Activated CD8-positive, alpha-beta T cell treated with anti-CD3 and anti-CD28 coated beads for 36 hours (primary cell): ENCODE results near the gene SLC2A13. TPM values are rescaled to one million over a fixed set of nuclear protein-coding genes. Genes with fewer than 3 reads are reported as not detected.

ENCODE experiments used
- ATAC-seq: fragments of 200-7000 bp; cut with Tn5 transposase; one replicate; pipeline ENCODE4 v1.10.0; 2021; ENCODE audit warnings: mild to moderate bottlenecking, moderate library complexity
- CTCF ChIA-PET: fragments of 350-600 bp; sonication (Branson Sonifier 250); formaldehyde crosslinking; loops from one replicate; lab custom pipeline; 2021; ENCODE audit warnings: antibody characterized with exemption; lab: Charles Lee
- POLR2A ChIA-PET: fragments of 350-600 bp; sonication (Branson Sonifier 250); formaldehyde crosslinking; loops from one replicate; lab custom pipeline; 2021; ENCODE audit warnings: antibody characterized with exemption; lab: Charles Lee
- DNase-seq: peaks from one replicate; pipeline ENCODE4 v3.0.0-alpha.2; 2020
- H3K27ac Mint-ChIP-seq: one replicate; pipeline ENCODE4 v1.8.0; 2021; ENCODE audit warnings: mild to moderate bottlenecking, mixed read lengths
- H3K27me3 Mint-ChIP-seq: one replicate; pipeline ENCODE4 v1.8.0; 2021; ENCODE audit warnings: mixed read lengths
- H3K36me3 Mint-ChIP-seq: one replicate; pipeline ENCODE4 v1.8.0; 2021; ENCODE audit warnings: low read depth, mixed read lengths
- H3K4me1 Mint-ChIP-seq: one replicate; pipeline ENCODE4 v1.8.0; 2021; ENCODE audit warnings: low read depth, mixed read lengths
- H3K4me3 Mint-ChIP-seq: one replicate; pipeline ENCODE4 v1.8.0; 2021; ENCODE audit warnings: mild to moderate bottlenecking, moderate library complexity, mixed read lengths
- H3K9me3 Mint-ChIP-seq: one replicate; pipeline ENCODE4 v1.8.0; 2021; ENCODE audit warnings: mixed read lengths
- intact Hi-C: fragments of 100-400 bp; cut with micrococcal nuclease; formaldehyde crosslinking; loops from one replicate; pipeline ENCODE4 v1.10.0; 2022
- total RNA-seq, 2 experiments: library from RNA; stranded (reverse); gene quantifications; one replicate each; pipeline ENCODE4 v1.2.3, GENCODE V29; 2021
- TF ChIP-seq, protein P1 (sequence below): fragments of 200-600 bp; IDR thresholded peaks from one replicate; pipeline ENCODE4 v1.8.0; 2022; ENCODE audit warnings: antibody characterized with exemption, mild to moderate bottlenecking

SLC2A13 gene
- total RNA-seq, 2 experiments from 2014 or later = 9.0 to 9.3 TPM

DNA sequence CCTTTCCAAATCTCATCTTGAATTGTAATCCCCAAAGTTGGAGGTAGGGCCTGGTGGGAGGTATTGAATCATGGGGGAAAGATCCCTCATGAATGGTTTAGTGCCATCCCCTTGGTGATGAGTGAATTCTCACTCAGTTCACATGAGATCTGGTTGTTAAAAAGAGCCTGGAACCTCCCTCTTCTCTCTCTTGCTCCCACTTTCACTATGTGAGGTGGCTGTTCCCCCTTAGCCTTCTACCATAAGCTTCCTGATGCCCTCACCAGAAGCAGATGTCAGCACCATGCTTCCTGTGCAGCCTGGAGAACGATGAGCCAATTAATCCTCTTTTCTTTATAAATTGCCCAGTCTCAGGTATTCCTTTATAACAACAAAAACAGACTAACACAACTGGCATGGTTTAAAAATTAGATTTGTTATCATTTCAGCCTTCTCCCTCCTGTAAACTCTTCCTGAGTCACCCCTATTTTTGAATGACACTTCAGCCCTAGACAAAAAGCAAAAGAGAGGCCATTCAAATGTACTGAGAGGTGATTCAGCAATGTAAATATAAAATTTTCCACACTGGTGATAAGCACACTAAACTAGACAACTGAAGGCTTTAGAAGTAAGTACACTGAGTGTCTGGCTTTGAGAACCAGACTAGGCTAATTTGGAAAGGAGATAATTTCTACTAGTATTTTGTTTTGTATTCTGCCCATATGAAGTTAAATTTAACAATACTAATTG, 274.1 kb downstream of the SLC2A13 start:
- no peaks in the 10 kb centered on the region for H3K27me3 Mint-ChIP-seq
- intact Hi-C loops = no loop called here
- no peak overlapping the region for H3K27ac Mint-ChIP-seq
- no peak for DNase-seq
- no peak for ATAC-seq
- H3K4me1 Mint-ChIP-seq = no peaks in the 10 kb centered on the region
- TF ChIP-seq, protein P1, sequence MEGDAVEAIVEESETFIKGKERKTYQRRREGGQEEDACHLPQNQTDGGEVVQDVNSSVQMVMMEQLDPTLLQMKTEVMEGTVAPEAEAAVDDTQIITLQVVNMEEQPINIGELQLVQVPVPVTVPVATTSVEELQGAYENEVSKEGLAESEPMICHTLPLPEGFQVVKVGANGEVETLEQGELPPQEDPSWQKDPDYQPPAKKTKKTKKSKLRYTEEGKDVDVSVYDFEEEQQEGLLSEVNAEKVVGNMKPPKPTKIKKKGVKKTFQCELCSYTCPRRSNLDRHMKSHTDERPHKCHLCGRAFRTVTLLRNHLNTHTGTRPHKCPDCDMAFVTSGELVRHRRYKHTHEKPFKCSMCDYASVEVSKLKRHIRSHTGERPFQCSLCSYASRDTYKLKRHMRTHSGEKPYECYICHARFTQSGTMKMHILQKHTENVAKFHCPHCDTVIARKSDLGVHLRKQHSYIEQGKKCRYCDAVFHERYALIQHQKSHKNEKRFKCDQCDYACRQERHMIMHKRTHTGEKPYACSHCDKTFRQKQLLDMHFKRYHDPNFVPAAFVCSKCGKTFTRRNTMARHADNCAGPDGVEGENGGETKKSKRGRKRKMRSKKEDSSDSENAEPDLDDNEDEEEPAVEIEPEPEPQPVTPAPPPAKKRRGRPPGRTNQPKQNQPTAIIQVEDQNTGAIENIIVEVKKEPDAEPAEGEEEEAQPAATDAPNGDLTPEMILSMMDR = no peak
- no peaks in the 10 kb centered on the region for H3K36me3 Mint-ChIP-seq
- no peak overlapping the region for H3K4me3 Mint-ChIP-seq
- CTCF ChIA-PET = no interaction called here
- H3K9me3 Mint-ChIP-seq = peaks cover 6% of the 10 kb centered on the region
- POLR2A ChIA-PET = no interaction called here

DNA sequence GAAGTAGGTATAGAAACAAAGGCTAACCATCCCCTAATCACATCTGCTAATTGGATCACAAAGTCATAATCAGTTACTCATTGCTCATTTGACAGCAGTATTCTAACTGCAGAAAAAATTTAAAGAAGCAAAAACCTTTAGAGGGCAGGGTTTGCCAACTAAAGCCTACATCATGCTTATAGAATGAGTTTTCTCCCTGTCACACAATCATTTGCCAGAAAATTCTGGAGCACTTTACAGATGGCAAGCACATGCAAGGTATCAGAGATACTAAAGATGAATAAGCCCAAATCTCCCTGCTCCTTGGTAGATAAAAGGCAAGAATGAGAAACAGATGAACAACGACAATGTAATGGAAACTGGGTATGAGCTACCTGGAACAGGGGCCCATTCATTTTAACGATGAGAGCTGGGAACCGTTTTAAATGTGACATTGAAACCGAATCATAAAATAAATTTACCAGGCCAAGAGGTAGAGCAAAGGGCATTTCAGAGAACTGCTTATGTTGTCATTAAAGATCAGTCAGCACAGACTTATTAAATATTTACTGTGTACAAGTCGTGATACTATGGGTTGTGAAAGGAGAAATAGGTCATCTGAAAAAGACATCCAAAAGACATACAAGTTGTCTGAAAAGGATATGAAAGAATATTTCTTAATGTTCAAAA, 274.9 kb downstream of the SLC2A13 start:
- ChIA-PET CTCF (no interaction called here), POLR2A (no interaction called here)
- no peak for DNase-seq
- H3K27me3 Mint-ChIP-seq = no peaks in the 10 kb centered on the region
- no peaks in the 10 kb centered on the region for H3K36me3 Mint-ChIP-seq
- ATAC-seq = no peak
- H3K4me3 Mint-ChIP-seq = no peak overlapping the region
- TF ChIP-seq, protein P1 = no peak
- intact Hi-C loops = no loop called here
- H3K9me3 Mint-ChIP-seq = peaks cover 6% of the 10 kb centered on the region
- H3K27ac Mint-ChIP-seq = no peak overlapping the region
- no peaks in the 10 kb centered on the region for H3K4me1 Mint-ChIP-seq

DNA sequence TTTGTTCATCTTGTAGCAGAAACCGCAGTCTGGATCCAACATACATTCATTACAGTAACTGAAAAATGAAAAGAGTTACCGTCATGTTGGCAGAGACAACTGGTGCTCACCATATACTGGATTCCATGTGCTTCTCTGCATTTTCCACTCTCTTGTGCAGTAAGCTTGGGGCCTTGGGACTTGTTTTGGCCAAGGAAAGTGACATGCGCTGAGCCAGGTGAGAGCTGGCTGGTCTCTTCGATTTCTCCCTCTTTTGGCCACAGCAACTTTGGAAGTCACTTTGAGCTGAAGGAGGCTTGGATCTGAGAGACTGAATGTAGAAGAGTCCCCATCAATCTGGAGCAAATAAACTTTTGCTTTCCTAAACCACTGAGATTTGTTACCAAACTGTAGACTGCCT, 275.7 kb downstream of the SLC2A13 start:
- Mint-ChIP-seq H3K9me3 (peaks cover 6% of the 10 kb centered on the region), H3K4me3 (no peak overlapping the region), H3K27me3 (no peaks in the 10 kb centered on the region), H3K36me3 (no peaks in the 10 kb centered on the region), H3K27ac (no peak overlapping the region), H3K4me1 (no peaks in the 10 kb centered on the region)
- intact Hi-C loops = no loop called here
- DNase-seq (no peak), ATAC-seq (no peak)
- ChIA-PET POLR2A (no interaction called here), CTCF (no interaction called here)
- TF ChIP-seq, protein P1 = no peak

DNA sequence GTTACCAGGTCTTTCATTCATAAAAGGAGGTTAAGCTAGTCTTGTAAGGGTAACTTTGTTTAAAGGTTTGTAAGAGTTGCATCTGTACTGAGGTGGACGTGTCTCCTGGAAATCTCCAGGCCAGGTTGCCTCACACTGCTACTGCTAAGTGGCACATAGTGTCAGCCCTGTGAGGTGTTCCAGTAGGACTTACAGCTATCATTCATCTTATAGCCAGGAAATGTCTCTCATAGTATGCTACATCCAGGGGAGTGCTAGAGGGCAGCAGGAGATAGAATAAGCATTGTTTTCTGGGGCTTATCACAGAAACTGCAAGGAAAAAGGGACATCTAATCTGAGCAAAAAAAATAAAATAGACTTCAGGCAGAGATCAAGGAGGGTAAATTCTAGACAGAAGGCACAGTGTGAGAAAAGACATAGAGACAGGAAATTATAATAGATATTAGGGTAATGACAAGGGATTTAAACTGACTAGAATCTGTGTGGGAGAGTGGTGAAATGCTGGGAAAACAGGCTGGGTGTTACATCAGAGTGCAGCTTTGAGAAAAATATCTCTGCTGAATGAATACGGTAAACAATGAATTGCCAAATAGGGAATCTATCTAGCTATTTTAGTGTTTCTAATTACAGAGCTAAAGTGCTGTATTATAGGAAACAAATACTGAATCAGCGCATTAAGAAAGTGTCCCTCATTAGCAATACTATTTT, 281.2 kb downstream of the SLC2A13 start:
- Mint-ChIP-seq H3K4me1 (no peaks in the 10 kb centered on the region), H3K36me3 (peaks cover 2% of the 10 kb centered on the region), H3K27ac (no peak overlapping the region), H3K9me3 (peaks cover 6% of the 10 kb centered on the region), H3K4me3 (no peak overlapping the region), H3K27me3 (no peaks in the 10 kb centered on the region)
- DNase-seq (no peak), ATAC-seq (no peak)
- intact Hi-C loops = no loop called here
- ChIA-PET CTCF (no interaction called here), POLR2A (no interaction called here)
- TF ChIP-seq, protein P1 = no peak
